Stimulated activated CD4-positive, alpha-beta T cell treated with anti-CD3 and anti-CD28 coated beads, Interleukin-12 subunit alpha, Interleukin-12 subunit beta, amount 100 ng/mL, for 24 hours (primary cell): Measurements from ENCODE around the gene PRR12.

ENCODE experiments used
- DNase-seq, 2 experiments: peaks; one replicate each; pipeline ENCODE4 v3.0.0-alpha.2; 2020; ENCODE audit warnings: low read depth in 2 of 2

PRR12 gene

GRCh38 chr19:49666120-49666444 lies 75.1 kb downstream of the PRR12 start:
- DNase-seq, result no peak

- DNase-seq, result no peak
These were observed 76.5 kb downstream of the PRR12 start for GRCh38 chr19:49667473-49667872.

- no peak for DNase-seq
These were observed 78.5 kb downstream of the PRR12 start for GRCh38 chr19:49669516-49669915.

- peak in 1 of 2 experiments; percentile 68 for DNase-seq
These were observed 81.3 kb downstream of the PRR12 start for GRCh38 chr19:49672131-49672919.
